M059J (cell line): ENCODE data around the gene NKD1. TPM values are rescaled to one million over a fixed set of nuclear protein-coding genes. Genes with fewer than 3 reads are reported as not detected.

Experiments
- DNase-seq: peaks from one replicate; pipeline ENCODE4 v3.0.0-alpha.2; 2012; ENCODE audit warnings: low read depth
- total RNA-seq: library from RNA; depleted of rRNA; stranded (reverse); fragments of >200 nt; shearing (Covaris generic); gene quantifications from 2 replicates; pipeline ENCODE4 v1.2.3, GENCODE V29; 2014

The NKD1 gene
- total RNA-seq, 1 experiment from 2014 or later: 1.0 TPM

DNA sequence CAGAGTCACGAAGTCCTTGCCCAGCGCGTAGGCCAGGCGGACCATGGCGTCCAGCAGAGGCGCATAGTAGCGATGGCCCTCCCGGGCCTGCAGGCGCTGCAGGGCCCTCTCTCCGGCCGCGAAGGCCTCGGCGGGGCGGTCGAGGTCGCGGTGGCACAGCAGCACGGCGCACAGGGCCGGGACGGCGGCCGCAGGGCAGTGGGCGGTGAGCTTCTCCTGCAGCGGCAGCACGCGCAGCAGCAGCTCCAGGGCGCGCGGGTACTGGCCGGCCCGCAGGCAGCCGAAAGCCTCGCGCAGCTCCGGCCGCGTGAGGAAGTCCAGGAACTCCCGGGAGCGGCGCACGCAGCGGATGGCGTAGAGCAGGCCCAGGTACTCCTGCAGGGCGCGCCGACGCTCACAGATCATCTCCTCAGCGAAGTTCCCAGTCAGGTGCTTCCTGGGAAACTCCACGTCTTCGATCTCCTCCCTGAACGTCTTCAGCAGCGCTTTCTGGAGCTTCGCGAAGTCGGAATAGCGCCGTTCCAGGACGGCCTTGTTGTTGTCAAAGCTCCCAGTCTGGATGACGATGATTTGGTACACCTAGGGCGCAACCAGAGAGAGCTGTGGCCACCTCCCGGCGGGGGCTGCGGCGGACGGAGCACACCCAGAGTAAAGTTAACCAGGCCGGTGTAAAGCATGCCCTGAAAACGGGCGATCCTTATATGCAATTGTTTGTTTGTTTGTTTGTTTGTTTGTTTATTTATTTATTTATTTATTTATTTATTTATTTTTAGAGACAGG, 125.5 kb downstream of the NKD1 start:
- no peak for DNase-seq

DNA sequence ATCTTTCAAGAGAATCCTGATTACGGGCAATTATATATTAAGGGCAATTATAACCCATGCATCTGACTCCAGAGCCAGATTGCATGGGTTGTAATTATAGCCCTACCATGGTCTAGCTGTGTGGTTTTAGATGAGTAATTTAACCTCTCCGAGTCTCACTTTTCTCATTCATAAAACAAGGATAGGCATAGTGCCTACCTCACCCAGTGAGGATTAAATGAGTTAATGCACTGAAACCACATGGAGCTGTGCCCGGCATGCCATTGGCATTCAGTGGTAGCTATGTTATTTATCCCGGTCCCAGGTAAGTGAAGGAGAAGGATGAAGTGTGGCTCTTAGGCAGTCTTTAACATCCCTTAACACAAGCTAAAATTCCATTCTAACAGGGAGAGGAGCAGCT, 126.6 kb downstream of the NKD1 start:
- DNase-seq: peak; percentile 72

DNA sequence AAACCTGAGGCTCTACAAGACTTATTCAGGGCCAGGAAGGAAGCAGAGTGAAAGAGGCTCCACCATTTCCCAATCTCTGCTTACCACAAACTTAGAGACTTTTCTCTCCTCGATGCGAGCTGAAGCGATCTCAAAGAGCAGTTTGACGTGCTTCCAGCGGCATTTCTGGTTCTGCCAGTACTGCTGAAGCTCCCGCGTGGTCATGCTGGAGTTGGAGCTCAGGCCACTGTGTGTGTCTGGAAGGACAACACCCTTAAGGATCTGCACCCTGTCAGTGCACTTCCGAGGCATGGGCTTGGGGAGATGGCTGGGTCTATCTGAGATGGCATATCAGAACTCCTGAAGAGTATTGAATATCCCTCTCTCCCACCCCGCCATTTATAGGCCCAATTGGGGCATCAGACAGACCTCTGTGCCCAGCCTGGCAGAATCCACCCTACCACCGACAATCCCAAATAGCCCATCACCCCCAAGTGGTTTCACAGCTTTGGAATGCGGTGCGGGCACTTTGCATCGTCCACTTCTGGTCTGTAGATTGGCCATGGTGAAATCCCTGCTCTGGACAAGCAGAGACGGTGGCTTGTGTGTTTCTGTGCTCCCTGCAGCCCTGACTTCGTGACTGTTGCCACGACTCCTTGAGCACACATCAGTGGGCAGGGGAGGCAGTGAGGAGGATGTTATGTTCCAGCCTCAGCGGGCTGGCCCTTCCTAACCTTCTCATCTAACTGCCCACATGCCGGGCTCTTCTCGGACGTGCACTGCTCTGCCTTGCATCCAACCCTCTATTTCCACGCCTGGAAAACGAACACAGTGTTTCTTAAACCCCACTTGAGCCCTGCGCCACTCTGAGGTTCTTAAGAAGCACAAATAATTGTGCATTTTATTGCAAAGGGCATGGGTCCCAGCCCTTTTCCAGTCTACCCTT, 127.8 kb downstream of the NKD1 start:
- DNase-seq: no peak

DNA sequence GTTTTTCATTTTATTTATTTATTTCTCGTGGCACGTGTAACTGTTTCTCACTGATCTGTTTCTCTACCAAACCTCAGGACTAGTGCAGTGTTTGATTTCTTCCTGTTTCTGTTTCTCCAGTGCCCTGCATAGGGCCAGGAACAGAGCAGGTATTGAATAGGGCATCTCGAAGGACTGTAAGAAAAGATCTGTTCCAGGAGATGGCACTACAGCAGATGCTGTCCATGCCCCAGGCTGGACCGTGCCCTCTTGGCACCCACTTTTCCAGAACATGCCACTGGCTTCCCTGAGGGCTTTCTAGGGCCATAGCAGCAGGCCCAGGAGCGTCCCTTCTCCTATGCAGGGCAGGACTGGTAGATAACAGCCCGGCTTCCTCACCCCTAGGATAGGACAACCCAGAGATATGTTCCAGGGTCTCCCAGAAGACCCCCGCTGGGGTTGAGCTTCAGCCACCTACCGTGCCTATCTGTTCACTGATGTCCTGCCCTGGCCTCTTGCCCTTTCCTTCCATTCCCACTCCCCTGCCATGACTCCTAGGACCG, 128.6 kb downstream of the NKD1 start:
- DNase-seq: no peak

DNA sequence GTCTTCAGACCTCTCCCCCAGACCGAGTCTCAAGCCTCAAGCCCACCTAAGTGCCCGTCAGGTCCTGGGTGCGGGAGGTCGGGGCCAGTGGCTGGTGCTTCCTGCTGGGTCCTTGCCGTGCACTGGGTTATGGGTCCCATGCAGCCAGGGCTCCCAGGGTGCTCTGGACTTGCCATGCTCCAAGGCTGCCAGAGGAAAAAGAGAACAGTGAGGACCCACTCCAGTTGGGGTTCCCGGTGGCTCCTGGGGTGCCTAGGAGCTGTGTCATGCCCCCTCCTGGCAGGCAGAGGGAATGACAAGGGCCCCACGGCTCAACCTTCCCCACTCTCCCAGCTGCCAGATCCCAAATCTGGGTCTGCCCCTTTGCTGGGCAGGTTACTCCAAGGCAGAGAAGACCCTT, 129.2 kb downstream of the NKD1 start:
- DNase-seq: no peak

DNA sequence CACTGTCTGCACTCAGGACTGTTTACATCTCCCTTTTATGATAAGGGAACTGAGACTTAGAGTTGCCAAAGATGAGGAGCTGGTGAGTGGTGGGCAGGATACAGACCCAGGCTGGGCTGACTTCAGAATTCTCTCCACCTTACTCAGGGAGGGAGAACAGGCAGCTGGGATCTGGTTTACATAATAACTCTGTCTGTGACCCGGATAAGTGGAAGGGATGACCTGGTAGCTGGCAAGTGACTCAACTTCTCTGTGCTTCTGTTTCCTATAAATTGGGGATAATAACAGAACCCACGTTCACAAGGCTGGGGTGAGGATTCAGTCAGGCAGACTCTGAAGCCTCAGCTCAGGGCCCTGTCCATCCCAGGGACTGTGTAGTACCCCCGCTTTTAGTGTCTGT, 130.3 kb downstream of the NKD1 start:
- no peak for DNase-seq

DNA sequence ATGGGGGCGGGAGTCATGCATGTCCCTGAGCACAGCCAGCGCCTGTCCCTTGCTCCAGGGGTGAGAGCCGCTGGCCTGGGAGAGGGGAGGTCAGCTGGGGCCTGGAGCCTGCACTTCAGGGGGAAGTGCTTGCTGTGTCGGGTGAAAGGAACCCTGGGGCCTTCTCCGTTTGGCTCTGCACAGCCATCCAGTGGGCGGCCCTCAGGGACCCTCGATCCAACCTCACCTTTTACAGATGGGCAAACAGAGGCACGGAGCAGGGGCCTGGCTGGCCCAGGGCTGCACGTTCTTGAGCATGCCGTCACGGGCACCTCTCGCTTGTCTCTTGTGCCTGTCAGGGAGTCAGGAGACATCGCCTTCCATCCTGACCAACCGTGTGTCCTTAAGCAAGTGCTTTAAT, 131.1 kb downstream of the NKD1 start:
- no peak for DNase-seq

DNA sequence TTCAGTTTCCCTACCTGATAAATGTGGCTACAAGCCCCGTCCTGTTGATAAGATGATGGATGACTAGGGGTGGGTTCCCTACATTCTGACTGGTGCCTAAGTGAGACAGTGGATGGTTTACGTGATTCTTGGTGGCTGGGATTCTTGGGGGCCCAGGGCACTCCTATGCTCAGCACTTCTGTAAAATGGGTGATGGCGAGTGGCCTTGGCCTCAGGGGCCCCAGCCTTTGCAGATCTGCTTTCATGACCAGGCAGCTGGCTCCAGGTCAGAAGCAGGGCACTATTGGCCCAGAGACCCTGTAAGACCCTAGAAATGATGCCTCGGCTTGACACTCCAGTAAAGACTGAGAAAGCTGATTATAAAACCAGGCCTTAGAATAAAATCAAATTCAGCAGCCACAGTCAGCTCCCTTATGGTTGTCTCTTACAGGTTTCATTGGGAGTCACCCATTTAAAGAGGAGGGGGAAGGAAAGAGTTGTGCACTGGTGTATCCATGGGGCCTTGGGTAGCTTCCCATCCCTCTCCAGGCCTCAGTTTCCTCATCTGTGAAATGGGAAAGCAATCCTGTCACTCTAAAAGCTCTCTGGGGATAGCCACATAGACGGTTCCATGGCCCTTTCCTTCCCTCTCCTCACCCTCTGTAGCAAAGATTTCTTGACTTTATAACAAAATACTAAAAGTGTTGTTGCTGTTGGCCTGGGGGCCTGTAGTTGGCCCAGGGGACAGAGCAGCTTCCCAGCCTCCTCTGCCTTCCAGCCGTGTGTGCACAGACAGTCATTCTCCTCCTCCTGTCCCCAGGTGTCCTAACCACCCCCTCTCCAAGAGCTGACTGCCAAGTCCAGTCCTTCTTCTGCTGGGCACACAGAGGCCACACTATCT, 131.7 kb downstream of the NKD1 start:
- no peak for DNase-seq

DNA sequence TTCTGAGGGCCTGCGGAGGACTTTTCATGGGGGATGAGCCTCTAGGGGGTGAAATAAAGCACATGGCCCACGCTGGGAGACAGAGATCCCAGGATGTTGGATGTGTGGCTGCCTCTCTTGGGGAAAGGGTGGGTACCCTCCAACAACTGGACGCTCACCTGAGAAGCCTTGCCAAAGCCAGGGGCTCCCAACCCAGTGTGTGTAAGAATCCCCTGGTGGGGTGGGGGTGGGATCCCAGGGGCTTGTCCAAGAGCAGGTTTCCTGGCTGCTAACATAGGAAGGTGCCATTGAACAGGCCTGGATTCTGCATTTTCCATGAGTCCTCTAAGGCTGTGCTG, 132.3 kb downstream of the NKD1 start:
- no peak for DNase-seq

DNA sequence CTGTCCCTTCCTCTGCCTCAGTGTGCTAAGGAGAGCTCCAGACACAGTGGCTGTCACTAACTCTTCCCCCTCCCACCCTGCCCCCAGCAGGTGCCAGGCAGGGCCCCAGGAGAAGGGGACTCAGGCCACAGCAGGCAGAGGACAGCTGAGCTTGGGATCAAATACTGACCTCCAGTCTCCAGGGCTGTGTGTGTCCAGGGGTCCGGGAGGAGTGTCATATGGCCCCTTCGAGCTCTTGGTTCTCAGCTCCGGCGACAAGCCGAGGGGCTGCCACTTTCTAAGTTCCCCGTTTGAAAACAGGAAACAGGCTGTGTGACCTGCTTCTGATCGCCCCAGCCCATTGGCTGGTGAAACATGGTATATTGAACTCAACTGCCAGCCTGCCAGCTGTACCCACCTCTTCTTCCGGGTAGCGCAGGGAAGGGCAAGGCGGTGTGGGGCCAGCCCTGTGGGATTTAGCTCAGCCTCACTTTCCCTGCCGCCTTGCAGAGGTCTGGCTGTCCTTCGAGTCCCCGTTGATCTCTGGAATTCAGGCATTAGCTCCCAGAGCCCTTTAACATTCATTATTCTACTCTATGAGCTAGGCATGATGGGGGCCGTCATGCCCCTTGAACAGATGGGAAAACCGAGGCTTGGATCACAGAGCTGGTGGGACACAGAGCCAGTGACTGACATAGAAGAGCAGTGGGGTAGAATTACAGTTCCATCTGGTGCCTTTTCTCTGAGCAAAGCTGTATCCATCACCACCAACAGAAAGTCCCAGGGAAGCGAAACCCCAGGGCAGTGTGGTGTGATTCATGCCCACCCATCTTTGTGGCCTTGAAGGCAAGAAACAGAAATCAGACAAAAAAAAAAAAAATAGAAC, 133.1 kb downstream of the NKD1 start, which contains the start of gene SNX20:
TSS of gene SNX20 (minus strand) at position 292 of the 865 bp plus-strand sequence. CDS start 3,786 bp downstream, outside the sequence.
- DNase-seq: no peak

DNA sequence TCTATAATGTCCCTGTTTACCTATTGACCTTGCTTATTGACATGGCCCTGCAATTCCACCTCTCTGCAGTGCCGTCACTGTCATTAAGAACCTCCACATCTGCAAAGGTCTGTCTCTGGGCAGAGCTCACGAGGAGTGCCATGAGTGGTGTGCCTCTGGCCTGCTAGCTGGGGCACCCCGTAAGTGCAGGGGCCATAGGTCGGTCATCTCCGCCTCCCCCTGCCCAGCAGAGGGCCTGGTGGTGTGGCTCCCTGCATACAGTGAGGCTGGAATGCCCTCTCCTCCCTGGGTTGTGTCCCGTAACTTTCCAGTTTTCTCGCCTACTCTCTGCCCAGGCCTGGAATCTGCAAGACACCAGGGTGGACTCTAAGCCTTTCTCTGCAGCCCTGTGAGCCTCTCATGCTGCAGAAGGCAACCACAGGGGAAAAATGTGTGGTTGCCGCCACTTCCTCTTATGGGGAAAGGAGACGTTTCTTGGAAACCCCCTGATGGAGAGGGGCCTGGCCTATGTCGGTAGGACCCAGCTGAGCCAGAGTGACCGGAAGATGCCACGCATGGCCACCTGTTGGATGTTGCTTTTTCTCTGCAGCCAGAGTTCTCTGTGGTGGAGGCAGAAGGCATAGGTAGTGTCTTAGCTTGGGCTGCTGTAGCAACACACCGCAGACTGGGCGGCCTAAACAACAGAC, 135.6 kb downstream of the NKD1 start:
- DNase-seq: no peak

DNA sequence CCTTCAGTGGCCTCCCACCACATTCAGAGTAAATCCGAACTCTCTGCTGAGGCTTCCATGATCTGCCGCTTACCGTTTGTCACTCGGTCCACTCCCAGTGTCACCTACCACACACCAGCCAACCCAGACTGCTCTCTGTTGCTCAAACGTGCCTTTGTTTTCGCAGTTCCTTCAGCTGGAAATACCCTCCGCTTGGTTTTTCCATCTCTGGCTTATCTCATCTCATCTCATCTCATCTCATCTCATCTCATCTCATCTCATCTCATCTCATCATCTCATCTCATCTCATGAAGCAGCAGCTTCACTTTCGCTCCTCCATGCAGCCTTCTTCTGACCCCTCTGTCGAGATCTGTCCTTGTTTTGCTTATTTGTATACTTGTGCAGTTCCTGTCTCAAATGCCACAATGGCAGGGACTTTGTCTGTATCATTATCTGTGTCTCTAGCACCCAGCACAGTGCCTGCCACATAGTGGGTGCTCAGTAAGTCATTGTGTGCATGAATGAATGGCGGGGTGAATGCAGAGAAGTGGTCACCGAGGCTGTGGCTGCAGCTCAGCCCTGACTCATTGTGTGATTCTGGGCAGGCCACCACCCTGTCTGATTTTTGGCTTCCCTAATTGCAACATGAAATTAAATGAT, 136.7 kb downstream of the NKD1 start:
- no peak for DNase-seq

DNA sequence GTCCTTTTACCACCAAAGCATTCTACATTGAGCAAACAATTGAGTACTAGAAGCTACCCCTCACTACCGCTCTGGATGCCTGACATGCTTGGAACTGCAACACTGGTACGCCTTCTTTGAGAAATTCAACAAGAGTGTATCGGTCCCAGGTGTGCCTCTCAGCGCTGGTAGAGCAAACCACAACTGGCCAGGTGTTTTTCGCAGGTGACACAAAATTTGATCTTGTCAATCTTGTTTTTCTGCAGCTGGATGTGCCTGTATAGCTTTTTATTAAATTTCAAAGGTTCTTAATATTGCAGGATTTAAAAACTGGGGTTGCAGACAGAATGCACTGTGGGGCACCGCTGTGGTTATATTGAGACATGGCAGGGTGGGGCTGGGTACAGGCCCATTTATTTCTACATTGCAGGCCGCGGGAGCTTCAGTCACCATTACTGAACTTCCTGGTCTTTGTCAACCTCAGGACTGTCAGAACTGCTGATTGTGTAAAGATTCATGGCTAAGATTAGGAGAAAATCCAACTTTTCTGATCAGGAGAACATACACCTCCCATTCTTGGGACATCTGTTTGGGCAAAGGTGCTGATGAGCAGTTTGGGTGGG, 137.4 kb downstream of the NKD1 start:
- DNase-seq: no peak

DNA sequence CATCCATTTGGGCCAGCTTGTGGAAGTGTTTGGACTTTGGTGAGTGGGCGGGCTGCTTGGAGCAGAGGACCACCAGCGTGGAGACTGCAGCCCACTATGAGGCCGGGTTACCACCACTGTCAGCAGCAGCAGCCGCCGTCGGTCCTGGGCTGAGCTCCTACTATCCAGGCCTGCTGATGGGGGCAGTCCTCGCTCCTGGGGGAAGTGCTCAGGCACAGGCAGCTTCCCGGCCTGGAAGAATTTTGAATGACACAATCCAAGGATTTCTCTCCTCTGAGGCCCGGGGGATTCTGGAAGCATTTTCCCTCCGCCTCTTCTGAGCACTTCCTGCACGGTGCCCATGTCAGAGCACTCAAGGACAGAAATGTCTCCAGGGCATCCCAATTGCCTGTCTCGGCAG, 139.9 kb downstream of the NKD1 start:
- no peak for DNase-seq

DNA sequence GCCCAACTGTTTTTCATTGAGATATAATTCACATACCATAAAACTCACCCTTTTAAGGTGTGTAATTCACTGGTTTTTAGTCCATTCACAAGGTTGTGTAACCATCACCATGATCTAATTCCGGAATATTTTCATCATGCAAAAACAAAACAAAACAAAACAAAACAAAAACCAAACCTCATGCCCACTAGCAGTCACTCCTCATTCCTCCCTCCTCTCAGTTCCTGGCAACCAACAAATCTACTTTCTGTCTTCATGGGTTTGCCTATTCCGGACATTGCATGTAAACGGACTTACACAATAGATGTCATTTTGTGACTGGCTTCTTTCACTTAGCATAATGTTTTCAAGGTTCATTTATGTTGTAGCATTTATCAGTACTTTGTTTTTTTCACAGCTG, 140.7 kb downstream of the NKD1 start:
- no peak for DNase-seq

DNA sequence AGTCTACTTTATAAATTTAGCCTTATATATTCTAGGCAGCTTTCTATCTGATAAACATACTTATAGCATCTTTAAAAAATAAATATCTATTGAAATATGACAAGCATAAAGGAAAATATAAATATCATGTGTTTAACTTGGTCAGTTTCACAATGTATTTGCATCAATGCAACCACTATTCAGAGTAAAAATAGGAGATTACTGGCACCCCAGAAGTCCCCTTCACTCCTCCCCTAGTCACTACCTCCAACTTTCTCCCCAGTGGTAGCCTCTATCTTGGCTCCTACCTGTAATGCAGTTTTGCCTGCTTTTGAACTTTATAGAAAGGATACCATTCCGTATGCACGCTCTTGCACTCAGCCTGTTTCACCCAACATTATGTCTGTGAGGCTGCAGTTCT, 142.0 kb downstream of the NKD1 start:
- no peak for DNase-seq

DNA sequence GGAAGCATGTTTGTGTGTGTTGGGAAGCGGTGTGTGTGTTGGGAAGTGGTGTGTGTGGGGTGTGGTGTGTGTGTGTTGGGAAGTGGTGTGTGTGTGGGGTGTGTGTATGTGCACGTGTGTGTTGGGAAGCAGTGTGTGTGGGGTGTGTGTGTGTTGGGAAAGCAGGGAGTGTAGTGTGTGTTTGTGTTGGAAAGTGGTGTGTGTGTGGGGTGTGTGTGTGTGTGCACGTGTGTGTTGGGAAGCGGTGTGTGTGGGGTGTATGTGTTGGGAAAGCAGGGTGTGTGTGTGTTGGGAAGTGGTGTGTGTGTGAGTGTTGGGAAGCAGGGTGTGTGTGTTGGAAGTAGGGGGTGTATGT, 144.4 kb downstream of the NKD1 start:
- DNase-seq: no peak

DNA sequence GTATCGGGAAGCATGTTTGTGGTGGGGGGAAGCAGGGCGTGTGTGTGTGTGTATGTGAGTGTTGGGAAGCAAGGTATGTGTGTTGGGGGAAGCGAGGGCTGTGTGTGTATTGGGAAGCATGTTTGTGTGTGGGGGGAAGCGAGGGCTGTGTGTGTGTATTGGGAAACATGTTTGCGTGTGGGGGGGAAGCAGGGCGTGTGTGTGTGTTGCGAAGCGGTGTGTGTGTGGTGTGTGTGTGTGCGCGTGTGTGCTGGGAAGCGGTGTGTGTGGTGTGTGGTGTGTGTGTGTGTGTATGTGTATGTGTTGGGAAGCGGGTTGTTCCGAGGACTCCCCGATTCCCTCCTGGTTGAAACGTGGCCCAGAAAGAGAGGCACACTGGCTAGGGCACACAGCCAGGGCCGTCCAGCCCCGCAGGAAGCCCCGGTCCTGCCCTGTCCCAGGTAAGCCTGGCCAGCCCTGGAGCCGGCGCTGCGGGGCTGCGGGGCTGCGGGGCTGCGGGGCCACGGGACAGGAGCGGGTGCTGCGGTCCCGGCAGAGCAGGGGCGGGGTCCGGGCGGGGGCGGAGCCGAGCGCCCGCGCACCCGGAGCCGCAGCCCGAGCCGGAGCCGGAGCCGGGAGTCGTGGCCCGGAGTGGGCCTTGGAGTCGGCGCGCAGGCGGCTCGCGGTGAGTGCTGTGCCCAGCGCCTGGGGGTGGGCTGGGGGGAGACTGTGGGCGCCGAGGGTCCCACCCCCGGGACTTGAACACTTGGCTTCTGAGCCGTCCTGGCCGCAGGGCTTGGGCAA, 145.0 kb downstream of the NKD1 start, which contains the start of gene NOD2:
TSS of gene NOD2 (plus strand) at position 608 of the 783 bp plus-strand sequence. CDS start 5,890 bp downstream, outside the sequence.
- DNase-seq: peak; percentile 15
